NCI-H524 treated with DMSO at 0.1 percent for 48 hours (cell line): ENCODE results near the gene TREH.

Experiments
- DNase-seq: peaks from one replicate; lab custom pipeline; 2025; lab: John Stamatoyannopoulos, UW

TREH gene

DNA sequence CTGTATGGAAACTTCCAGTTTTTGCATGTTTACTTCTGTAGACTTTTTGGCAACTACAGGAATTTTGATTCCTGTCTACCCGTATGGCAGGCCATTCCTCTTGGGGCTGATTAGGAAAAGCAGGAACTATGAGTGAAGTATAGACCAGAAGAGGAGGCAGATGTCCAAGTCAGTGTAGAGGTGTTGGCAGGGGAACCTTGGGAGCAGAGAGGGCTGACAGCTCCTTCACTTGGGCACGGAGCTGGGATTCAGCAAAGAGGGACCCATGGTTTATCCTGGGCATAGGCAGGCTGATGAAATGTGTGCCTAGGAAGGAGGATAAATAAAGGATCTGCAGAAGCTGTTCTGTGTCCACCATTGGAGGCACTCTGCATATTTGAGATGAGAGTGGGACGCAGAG is 33.1 kb downstream of the TREH start:
- no peak for DNase-seq

DNA sequence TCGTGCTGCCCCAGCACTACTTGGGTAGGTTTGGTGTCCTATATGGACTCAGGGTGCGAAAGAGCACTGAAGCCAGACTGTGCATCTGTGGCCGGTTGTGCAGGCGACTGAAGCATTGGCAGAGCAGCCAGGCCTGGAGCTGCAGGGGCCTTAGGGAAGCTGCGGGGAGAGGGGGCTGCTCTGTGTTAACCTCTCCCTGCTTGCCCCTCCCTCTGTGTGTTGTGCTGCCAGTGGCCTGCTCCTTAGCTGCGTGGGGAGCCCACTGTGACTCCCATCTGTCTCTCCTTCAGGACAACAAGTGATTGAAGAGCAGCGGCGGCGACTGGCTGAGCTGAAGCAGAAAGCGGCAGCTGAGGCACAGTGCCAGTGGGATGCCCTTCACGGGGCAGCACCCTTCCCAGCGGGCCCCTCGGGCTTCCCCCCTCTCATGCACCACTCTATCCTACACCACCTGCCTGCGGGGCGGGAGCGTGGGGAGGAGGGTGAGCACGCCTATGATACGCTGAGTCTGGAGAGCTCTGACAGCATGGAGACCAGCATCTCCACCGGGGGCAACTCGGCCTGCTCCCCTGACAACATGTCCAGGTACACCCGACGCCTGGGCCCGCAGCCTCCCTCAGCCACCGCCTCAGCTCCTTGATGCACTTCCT is 34.3 kb downstream of the TREH start:
- DNase-seq, result no peak

- no peak for DNase-seq
These were observed 35.0 kb downstream of the TREH start for GRCh38 chr11:118644496-118644895.

DNA sequence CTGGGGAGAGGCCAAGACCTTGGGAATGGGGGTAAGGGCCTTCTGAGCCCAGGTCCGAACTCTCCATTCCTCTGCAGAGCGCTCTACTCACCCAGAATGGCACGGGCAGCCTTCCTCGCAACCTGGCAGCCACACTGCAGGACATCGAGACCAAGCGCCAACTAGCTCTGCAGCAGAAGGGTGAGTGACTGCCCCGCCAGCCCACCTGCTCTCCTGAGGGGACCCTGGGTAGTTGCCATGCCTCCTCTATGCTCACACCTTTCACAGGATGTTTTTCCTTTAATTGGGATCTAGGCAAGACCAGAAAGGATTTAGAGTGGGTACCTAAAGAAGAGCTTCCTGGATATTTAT is 35.5 kb downstream of the TREH start:
- DNase-seq, result no peak

DNA sequence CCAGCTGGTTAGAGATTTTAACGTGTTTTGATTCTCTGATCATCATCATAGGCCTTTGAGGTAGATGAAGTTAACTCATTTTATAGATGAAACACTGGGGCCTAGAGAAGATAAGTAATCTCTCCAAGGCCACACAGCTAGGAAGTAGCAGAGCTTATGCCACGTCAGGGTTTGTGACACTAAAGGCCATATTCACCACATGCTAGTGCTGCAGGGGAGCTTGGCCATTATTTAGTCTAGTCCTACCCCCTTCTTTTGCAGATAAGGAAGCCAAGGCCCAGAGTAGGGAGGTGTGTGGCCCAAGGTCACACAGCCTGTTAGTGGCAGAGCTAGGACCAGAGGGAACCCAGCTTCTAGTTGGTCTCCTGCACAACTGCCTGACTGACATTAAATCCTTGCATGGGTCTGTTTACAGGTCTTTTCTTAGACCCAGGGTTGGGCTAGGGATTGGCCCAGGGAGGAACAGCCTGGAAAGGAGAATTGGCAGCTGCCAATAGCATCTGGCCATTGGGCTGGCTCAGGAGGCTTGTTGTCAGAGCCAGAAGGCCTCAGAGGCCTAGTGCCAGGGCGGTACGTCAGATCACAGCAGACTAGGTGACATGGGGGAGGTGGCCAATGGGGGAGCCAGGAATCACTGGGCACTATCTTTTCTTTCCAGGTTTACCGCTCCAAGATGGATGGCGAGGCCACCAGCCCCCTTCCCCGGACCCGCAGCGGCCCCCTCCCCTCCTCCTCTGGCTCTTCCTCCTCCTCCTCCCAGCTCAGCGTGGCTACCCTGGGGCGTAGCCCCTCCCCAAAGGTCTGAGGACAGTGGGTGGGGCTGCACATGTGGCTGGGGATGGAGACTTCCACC is 36.1 kb downstream of the TREH start:
- DNase-seq, result no peak

- no peak for DNase-seq
These were observed 37.9 kb downstream of the TREH start for GRCh38 chr11:118641397-118642019.

GRCh38 chr11:118640332-118641154 is 38.9 kb downstream of the TREH start:
- no peak for DNase-seq

DNA sequence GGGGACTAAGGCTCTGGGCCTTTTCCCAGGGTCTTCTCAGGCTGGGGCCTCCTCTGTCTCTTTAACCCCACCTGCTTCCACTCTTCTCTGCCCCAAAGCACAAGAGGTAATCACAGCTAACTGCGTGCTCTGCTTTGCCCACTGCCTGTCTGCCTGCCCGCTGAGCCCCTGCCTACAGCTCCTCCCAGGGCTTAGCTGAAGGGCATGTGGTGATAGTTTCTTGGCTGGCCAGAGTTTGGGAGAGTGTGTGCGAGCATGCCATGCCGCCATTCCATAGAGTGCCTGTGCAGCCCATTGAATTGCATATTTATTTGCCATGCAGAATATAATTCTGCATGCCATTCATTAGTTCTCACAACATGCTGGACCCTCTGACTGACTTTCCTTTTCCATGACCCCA is 39.6 kb downstream of the TREH start:
- no peak for DNase-seq

DNA sequence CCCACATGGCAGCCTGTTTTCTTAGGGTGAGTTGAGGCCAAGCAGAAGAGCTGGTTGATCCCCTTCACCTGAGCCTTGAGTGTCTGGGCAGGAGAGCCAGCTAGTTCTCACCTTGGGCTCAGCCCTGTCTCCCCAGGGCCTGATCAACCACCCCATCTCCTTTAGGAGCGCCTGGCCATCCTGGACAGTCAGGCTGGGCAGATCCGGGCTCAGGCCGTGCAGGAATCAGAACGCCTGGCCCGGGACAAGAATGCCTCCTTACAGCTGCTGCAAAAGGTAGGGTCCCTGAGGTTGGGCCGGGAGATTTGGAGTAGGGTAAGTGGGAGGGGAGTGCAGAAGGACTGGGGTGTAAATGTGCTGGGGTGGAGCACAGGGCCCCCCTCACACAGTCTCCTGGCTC is 40.7 kb downstream of the TREH start:
- DNase-seq, result no peak

DNA sequence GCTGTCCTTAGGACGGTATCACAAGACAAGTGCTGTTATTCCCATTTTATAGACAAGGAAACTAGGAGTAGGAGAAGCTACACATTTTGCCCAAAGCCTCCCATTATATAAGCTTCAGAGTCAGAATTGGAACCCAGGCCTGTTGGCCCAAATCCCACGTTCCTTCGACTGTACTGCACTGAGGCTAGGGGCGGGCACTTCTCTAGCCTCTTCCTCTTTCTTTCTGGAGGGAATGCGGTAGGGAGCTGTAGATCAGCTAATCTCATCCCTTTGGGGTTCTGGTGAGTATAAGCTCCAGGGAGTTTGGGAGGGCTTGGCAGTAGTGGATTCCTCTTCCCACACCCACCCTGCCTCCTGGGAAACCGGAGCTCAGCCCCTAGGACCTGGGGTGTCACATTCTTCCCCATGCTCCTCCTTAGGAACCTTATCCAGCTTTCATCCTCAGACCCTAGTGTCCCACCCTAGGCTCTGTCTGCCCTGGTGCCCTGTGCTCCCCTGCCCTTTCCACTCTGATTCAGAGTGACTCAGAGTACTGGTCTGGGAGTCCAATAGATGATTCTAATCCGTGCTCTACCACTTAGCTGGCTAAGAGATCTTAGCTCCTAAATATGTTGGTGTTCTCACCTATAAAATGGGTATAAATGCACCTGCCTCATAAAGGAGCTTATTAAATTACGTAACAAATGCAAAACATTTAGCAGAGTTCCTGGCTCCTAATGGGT is 42.7 kb downstream of the TREH start:
- DNase-seq, result no peak

GRCh38 chr11:118635642-118636041 is 43.8 kb downstream of the TREH start:
- DNase-seq, result no peak

- DNase-seq, result no peak
These were observed 44.2 kb downstream of the TREH start for GRCh38 chr11:118635237-118635591.

- DNase-seq, result no peak
These were observed 44.8 kb downstream of the TREH start for GRCh38 chr11:118634431-118635236.

GRCh38 chr11:118633979-118634378 is 45.5 kb downstream of the TREH start:
- no peak for DNase-seq

- DNase-seq, result no peak
These were observed 46.1 kb downstream of the TREH start for GRCh38 chr11:118633319-118633690.

GRCh38 chr11:118632577-118633318 is 46.7 kb downstream of the TREH start:
- no peak for DNase-seq

GRCh38 chr11:118631142-118631909 is 48.1 kb downstream of the TREH start:
- no peak for DNase-seq

GRCh38 chr11:118629761-118630661 is 49.4 kb downstream of the TREH start:
- DNase-seq, result no peak
